ENCODE data around the gene OR6K2. TPM values are rescaled to one million over a fixed set of nuclear protein-coding genes. Genes with fewer than 3 reads are reported as not detected.

The OR6K2 gene
- polyA plus RNA-seq, 1 experiment: not detected

- TF ChIP-seq CTCF (IDR thresholded peaks at IDR 0.05; ENCODE audit: low read depth, low read length): no peak
- ChIA-PET CTCF (no interaction called here), POLR2A (no interaction called here)
- Histone ChIP-seq H3K27me3 (ENCODE audit: control insufficient read depth, insufficient read depth, low read length) (no peaks in the 10 kb centered on the region), H3K4me3 (ENCODE audit: low read depth, low read length) (no peak overlapping the region), H3K9me3 (ENCODE audit: control insufficient read depth, insufficient read depth, low read length) (no peaks in the 10 kb centered on the region), H3K27ac (ENCODE audit: low read depth, low read length) (no peak overlapping the region)
- no peak for DNase-seq (ENCODE audit: low read depth, low spot score)
Measured at GRCh38 chr1:158716335-158716734, 15.9 kb upstream of the OR6K2 start.

GRCh38 chr1:158714754-158715153 is 14.3 kb upstream of the OR6K2 start:
- Histone ChIP-seq H3K27me3 (ENCODE audit: control insufficient read depth, insufficient read depth, low read length) (no peaks in the 10 kb centered on the region), H3K9me3 (ENCODE audit: control insufficient read depth, insufficient read depth, low read length) (no peaks in the 10 kb centered on the region), H3K27ac (ENCODE audit: low read depth, low read length) (no peak overlapping the region), H3K4me3 (ENCODE audit: low read depth, low read length) (no peak overlapping the region)
- TF ChIP-seq CTCF (IDR thresholded peaks at IDR 0.05; ENCODE audit: low read depth, low read length): no peak
- DNase-seq (ENCODE audit: low read depth, low spot score): no peak
- ChIA-PET POLR2A (no interaction called here), CTCF (no interaction called here)

GRCh38 chr1:158711098-158711497 is 10.6 kb upstream of the OR6K2 start:
- no peak for TF ChIP-seq CTCF (IDR thresholded peaks at IDR 0.05; ENCODE audit: low read depth, low read length)
- Histone ChIP-seq H3K9me3 (ENCODE audit: control insufficient read depth, insufficient read depth, low read length) (no peaks in the 10 kb centered on the region), H3K27me3 (ENCODE audit: control insufficient read depth, insufficient read depth, low read length) (no peaks in the 10 kb centered on the region), H3K27ac (ENCODE audit: low read depth, low read length) (no peak overlapping the region), H3K4me3 (ENCODE audit: low read depth, low read length) (no peak overlapping the region)
- DNase-seq (ENCODE audit: low read depth, low spot score): no peak
- CTCF ChIA-PET: no interaction called here
- POLR2A ChIA-PET: no interaction called here

- H3K27me3 ChIP-seq (ENCODE audit: control insufficient read depth, insufficient read depth, low read length): no peaks in the 10 kb centered on the region
- no peak for TF ChIP-seq CTCF (IDR thresholded peaks at IDR 0.05; ENCODE audit: low read depth, low read length)
- no peak overlapping the region for H3K4me3 ChIP-seq (ENCODE audit: low read depth, low read length)
- no peak overlapping the region for H3K27ac ChIP-seq (ENCODE audit: low read depth, low read length)
- H3K9me3 ChIP-seq (ENCODE audit: control insufficient read depth, insufficient read depth, low read length): no peaks in the 10 kb centered on the region
- ChIA-PET POLR2A (no interaction called here), CTCF (no interaction called here)
- DNase-seq (ENCODE audit: low read depth, low spot score): no peak
Measured at GRCh38 chr1:158706096-158706495, 5.6 kb upstream of the OR6K2 start.

- DNase-seq (ENCODE audit: low read depth, low spot score): no peak
- no peaks in the 10 kb centered on the region for H3K27me3 ChIP-seq (ENCODE audit: control insufficient read depth, insufficient read depth, low read length)
- TF ChIP-seq CTCF (IDR thresholded peaks at IDR 0.05; ENCODE audit: low read depth, low read length): no peak
- H3K27ac ChIP-seq (ENCODE audit: low read depth, low read length): no peak overlapping the region
- H3K4me3 ChIP-seq (ENCODE audit: low read depth, low read length): no peak overlapping the region
- POLR2A ChIA-PET: no interaction called here
- no peaks in the 10 kb centered on the region for H3K9me3 ChIP-seq (ENCODE audit: control insufficient read depth, insufficient read depth, low read length)
- CTCF ChIA-PET: no interaction called here
Measured at GRCh38 chr1:158694596-158694995, 5.9 kb downstream of the OR6K2 start.
